ENCODE results near the gene KCNA10. TPM values are rescaled to one million over a fixed set of nuclear protein-coding genes. Genes with fewer than 3 reads are reported as not detected.

Gene KCNA10
- total RNA-seq, 1 donor from 2014 or later, result not detected

GRCh38 chr1:110483308-110483685 lies 35.7 kb downstream of the KCNA10 start:
- H3K4me2 ChIP-seq (ENCODE audit: low read length), result no peak overlapping the region
- TF ChIP-seq CTCF (IDR thresholded peaks at IDR 0.05; ENCODE audit: insufficient read depth, low read depth, low read length) (no peak), EZH2 (IDR thresholded peaks at IDR 0.05; ENCODE audit: insufficient read depth, low read length) (no peak)
- no peaks in the 10 kb centered on the region for H4K20me1 ChIP-seq (ENCODE audit: insufficient read depth, low read length)
- H3K36me3 ChIP-seq (ENCODE audit: insufficient read depth, low read length), result no peaks in the 10 kb centered on the region
- no peaks in the 10 kb centered on the region for H3K79me2 ChIP-seq (ENCODE audit: insufficient read depth, low read length)
- Mint-ChIP-seq H3K27ac (ENCODE audit: unreplicated experiment) (no peak overlapping the region), H3K36me3 (ENCODE audit: low read depth, unreplicated experiment) (no peaks in the 10 kb centered on the region), H3K4me1 (ENCODE audit: low read depth, unreplicated experiment) (no peaks in the 10 kb centered on the region), H3K9me3 (ENCODE audit: unreplicated experiment) (no peaks in the 10 kb centered on the region), H3K4me3 (ENCODE audit: unreplicated experiment) (no peak overlapping the region), H3K27me3 (ENCODE audit: low read depth, unreplicated experiment) (peaks cover 68% of the 10 kb centered on the region)
- no peak overlapping the region for H3K4me3 ChIP-seq (ENCODE audit: insufficient read depth, low read depth, low read length)
- no peaks in the 10 kb centered on the region for H3K4me1 ChIP-seq (ENCODE audit: insufficient read depth, low read length)
- H2AFZ ChIP-seq (ENCODE audit: low read depth, low read length), result no peak overlapping the region
- no peak overlapping the region for H3K9ac ChIP-seq (ENCODE audit: low read length)
- H3K27me3 ChIP-seq (ENCODE audit: insufficient read depth, low read length), result peaks cover 16% of the 10 kb centered on the region
- FAIRE-seq (no peak), DNase-seq (ENCODE audit: low read depth) (no peak)
- no peak overlapping the region for H3K27ac ChIP-seq (ENCODE audit: low read depth, low read length)
- no peaks in the 10 kb centered on the region for H3K9me3 ChIP-seq (ENCODE audit: insufficient read depth, low read depth, low read length)

GRCh38 chr1:110482662-110483307 lies 36.2 kb downstream of the KCNA10 start:
- H3K27me3 ChIP-seq (ENCODE audit: insufficient read depth, low read length), result peaks cover 16% of the 10 kb centered on the region
- H3K79me2 ChIP-seq (ENCODE audit: insufficient read depth, low read length), result no peaks in the 10 kb centered on the region
- Mint-ChIP-seq H3K4me3 (ENCODE audit: unreplicated experiment) (no peak overlapping the region), H3K27me3 (ENCODE audit: low read depth, unreplicated experiment) (peaks cover 66% of the 10 kb centered on the region), H3K9me3 (ENCODE audit: unreplicated experiment) (no peaks in the 10 kb centered on the region), H3K4me1 (ENCODE audit: low read depth, unreplicated experiment) (peaks cover under 1% of the 10 kb centered on the region), H3K36me3 (ENCODE audit: low read depth, unreplicated experiment) (no peaks in the 10 kb centered on the region), H3K27ac (ENCODE audit: unreplicated experiment) (no peak overlapping the region)
- H3K27ac ChIP-seq (ENCODE audit: low read depth, low read length), result no peak overlapping the region
- no peaks in the 10 kb centered on the region for H3K9me3 ChIP-seq (ENCODE audit: insufficient read depth, low read depth, low read length)
- no peaks in the 10 kb centered on the region for H3K36me3 ChIP-seq (ENCODE audit: insufficient read depth, low read length)
- H3K4me3 ChIP-seq (ENCODE audit: insufficient read depth, low read depth, low read length), result no peak overlapping the region
- H3K4me1 ChIP-seq (ENCODE audit: insufficient read depth, low read length), result no peaks in the 10 kb centered on the region
- FAIRE-seq, result no peak
- TF ChIP-seq CTCF (IDR thresholded peaks at IDR 0.05; ENCODE audit: insufficient read depth, low read depth, low read length) (no peak), EZH2 (IDR thresholded peaks at IDR 0.05; ENCODE audit: insufficient read depth, low read length) (no peak)
- no peaks in the 10 kb centered on the region for H4K20me1 ChIP-seq (ENCODE audit: insufficient read depth, low read length)
- no peak overlapping the region for H3K4me2 ChIP-seq (ENCODE audit: low read length)
- DNase-seq (ENCODE audit: low read depth), result no peak
- H2AFZ ChIP-seq (ENCODE audit: low read depth, low read length), result no peak overlapping the region
- no peak overlapping the region for H3K9ac ChIP-seq (ENCODE audit: low read length)

- no peaks in the 10 kb centered on the region for H3K36me3 Mint-ChIP-seq (ENCODE audit: low read depth, unreplicated experiment)
Observed at GRCh38 chr1:110481968-110482623, 36.9 kb downstream of the KCNA10 start.

More at GRCh38 chr1:110481968-110482623, 36.9 kb downstream of the KCNA10 start:
- peaks cover 60% of the 10 kb centered on the region for H3K27me3 Mint-ChIP-seq (ENCODE audit: low read depth, unreplicated experiment)
- DNase-seq (ENCODE audit: low read depth), result no peak
- H3K4me3 ChIP-seq (ENCODE audit: insufficient read depth, low read depth, low read length), result no peak overlapping the region
- no peaks in the 10 kb centered on the region for H3K9me3 ChIP-seq (ENCODE audit: insufficient read depth, low read depth, low read length)
- peaks cover 16% of the 10 kb centered on the region for H3K27me3 ChIP-seq (ENCODE audit: insufficient read depth, low read length)
- H3K4me1 ChIP-seq (ENCODE audit: insufficient read depth, low read length), result peaks cover 6% of the 10 kb centered on the region
- no peaks in the 10 kb centered on the region for H4K20me1 ChIP-seq (ENCODE audit: insufficient read depth, low read length)
- H3K27ac ChIP-seq (ENCODE audit: low read depth, low read length), result no peak overlapping the region
- TF ChIP-seq CTCF (IDR thresholded peaks at IDR 0.05; ENCODE audit: insufficient read depth, low read depth, low read length) (no peak), EZH2 (IDR thresholded peaks at IDR 0.05; ENCODE audit: insufficient read depth, low read length) (no peak)
- no peak overlapping the region for H3K4me3 Mint-ChIP-seq (ENCODE audit: unreplicated experiment)
- H3K4me2 ChIP-seq (ENCODE audit: low read length), result no peak overlapping the region
- H3K9me3 Mint-ChIP-seq (ENCODE audit: unreplicated experiment), result no peaks in the 10 kb centered on the region
- H3K79me2 ChIP-seq (ENCODE audit: insufficient read depth, low read length), result no peaks in the 10 kb centered on the region
- H3K27ac Mint-ChIP-seq (ENCODE audit: unreplicated experiment), result no peak overlapping the region
- H3K4me1 Mint-ChIP-seq (ENCODE audit: low read depth, unreplicated experiment), result peaks cover 7% of the 10 kb centered on the region
- H3K36me3 ChIP-seq (ENCODE audit: insufficient read depth, low read length), result no peaks in the 10 kb centered on the region
- FAIRE-seq, result no peak
- no peak overlapping the region for H2AFZ ChIP-seq (ENCODE audit: low read depth, low read length)
- H3K9ac ChIP-seq (ENCODE audit: low read length), result no peak overlapping the region

Data from astrocyte (in vitro differentiated cells and primary cell).